Neural cell (in vitro differentiated cells): ENCODE measurements around the gene C1orf87. TPM values are rescaled to one million over a fixed set of nuclear protein-coding genes. Genes with fewer than 3 reads are reported as not detected.

Experiments
- H2AFZ ChIP-seq: fragments of 200-600, 300-800 bp; sonication (generic), shearing (Covaris generic); 2 replicates; pipeline ENCODE4 v1.6.0; 2014; ENCODE audit warnings: low read depth, mild to moderate bottlenecking, antibody characterized with exemption, low read length, moderate library complexity
- H3F3A ChIP-seq: fragments of 200-600 bp; shearing (Covaris generic); 2 replicates; pipeline ENCODE4 v1.6.1; 2016; ENCODE audit warnings: mild to moderate bottlenecking, moderate library complexity, mixed read lengths, antibody characterized with exemption, low read length; ENCODE audit not compliant: insufficient read depth, poor library complexity, severe bottlenecking
- H3K27ac ChIP-seq: fragments of 200-600, 300-800 bp; sonication (generic), shearing (Covaris generic); 2 replicates; pipeline ENCODE4 v1.5.1; 2014; ENCODE audit warnings: mild to moderate bottlenecking, low read length, moderate library complexity
- H3K27me3 ChIP-seq: fragments of 300-800, 200-600 bp; sonication (generic), shearing (Covaris generic); 2 replicates; pipeline ENCODE4 v1.6.0; 2014; ENCODE audit warnings: mild to moderate bottlenecking, low read depth, low read length, moderate library complexity; ENCODE audit not compliant: insufficient read depth
- H3K36me3 ChIP-seq: fragments of 300-800, 200-600 bp; sonication (generic), shearing (Covaris generic); 2 replicates; pipeline ENCODE4 v1.5.1; 2014; ENCODE audit warnings: mild to moderate bottlenecking, antibody characterized with exemption, low read length, moderate library complexity; ENCODE audit not compliant: insufficient read depth
- H3K4me2 ChIP-seq: fragments of 300-800, 200-600 bp; sonication (generic), shearing (Covaris generic); 2 replicates; pipeline ENCODE4 v1.6.0; 2014; ENCODE audit warnings: mild to moderate bottlenecking, low read length
- H3K4me3 ChIP-seq: fragments of 300-800, 200-600 bp; sonication (generic), shearing (Covaris generic); 2 replicates; pipeline ENCODE4 v1.5.1; 2014; ENCODE audit warnings: mild to moderate bottlenecking, low read length, moderate library complexity
- H3K79me2 ChIP-seq: fragments of 200-600 bp; shearing (Covaris generic); replicated peaks from 2 replicates; pipeline ENCODE4 v1.6.0; 2014; ENCODE audit warnings: mild to moderate bottlenecking, low read length, moderate library complexity; ENCODE audit not compliant: insufficient read depth
- H3K9ac ChIP-seq: fragments of 300-800, 200-600 bp; sonication (generic), shearing (Covaris generic); 2 replicates; pipeline ENCODE4 v1.6.1; 2016; ENCODE audit warnings: mild to moderate bottlenecking, low read length, mixed read lengths
- H3K9me2 ChIP-seq: fragments of 200-600 bp; shearing (Covaris generic); 2 replicates; pipeline ENCODE4 v1.6.1; 2016; ENCODE audit warnings: mild to moderate bottlenecking, low read length, mixed read lengths; ENCODE audit not compliant: insufficient read depth
- H3K9me3 ChIP-seq: fragments of 200-600, 300-800 bp; sonication (generic), shearing (Covaris generic); 2 replicates; pipeline ENCODE4 v1.6.1; 2016; ENCODE audit warnings: mild to moderate bottlenecking, mixed run types, low read length, moderate library complexity, mixed read lengths
- H4K20me1 ChIP-seq: fragments of 200-600 bp; shearing (Covaris generic); 2 replicates; pipeline ENCODE4 v1.6.1; 2016; ENCODE audit warnings: mild to moderate bottlenecking, mixed run types; ENCODE audit not compliant: insufficient read depth
- EP300 ChIP-seq: fragments of 450-650 bp; conservative IDR thresholded peaks from 2 replicates; pipeline ENCODE4 v1.6.1; 2014; ENCODE audit warnings: antibody characterized with exemption, mild to moderate bottlenecking, moderate library complexity; ENCODE audit not compliant: poor library complexity, severe bottlenecking
- EZH2 ChIP-seq: fragments of 200-600, 300-800 bp; shearing (Covaris generic), sonication (generic); IDR thresholded peaks from 2 replicates; pipeline ENCODE4 v1.6.1; 2014; ENCODE audit warnings: antibody characterized with exemption, low read length, borderline replicate concordance, mild to moderate bottlenecking; ENCODE audit not compliant: insufficient read depth, poor library complexity, severe bottlenecking
- MXI1 ChIP-seq: fragments of 450-650 bp; conservative IDR thresholded peaks from 2 replicates; pipeline ENCODE4 v1.6.1; 2014; ENCODE audit warnings: antibody characterized with exemption, mild to moderate bottlenecking; ENCODE audit not compliant: poor library complexity, severe bottlenecking
- POLR2AphosphoS5 ChIP-seq: IDR thresholded peaks from 2 replicates; pipeline ENCODE4 v1.6.1; 2012
- RAD21 ChIP-seq: fragments of 450-650 bp; conservative IDR thresholded peaks from 2 replicates; pipeline ENCODE4 v1.6.1; 2014; ENCODE audit warnings: antibody characterized with exemption, mild to moderate bottlenecking, moderate library complexity
- SMC3 ChIP-seq: fragments of 450-650 bp; conservative IDR thresholded peaks from 2 replicates; pipeline ENCODE4 v1.6.1; 2014; ENCODE audit warnings: antibody characterized with exemption, mild to moderate bottlenecking, moderate library complexity; ENCODE audit not compliant: poor library complexity
- TAF1 ChIP-seq: IDR thresholded peaks from 2 replicates; pipeline ENCODE4 v1.6.1; 2012; ENCODE audit warnings: low read depth
- polyA plus RNA-seq: library from polyadenylated mRNA; depleted of rRNA; stranded (reverse); fragments of >200 nt; gene quantifications from 2 replicates; pipeline ENCODE4 v1.2.3, GENCODE V29; 2014
- TF ChIP-seq, protein P1 (sequence below): IDR thresholded peaks from 2 replicates; pipeline ENCODE4 v1.6.1; 2012; ENCODE audit warnings: borderline replicate concordance
- TF ChIP-seq, protein P2 (sequence below): fragments of 450-650 bp; IDR thresholded peaks from 2 replicates; pipeline ENCODE4 v1.5.1; 2014; ENCODE audit warnings: antibody characterized with exemption, mild to moderate bottlenecking, moderate library complexity; ENCODE audit not compliant: poor library complexity, severe bottlenecking

The C1orf87 gene
- polyA plus RNA-seq, 1 donor from 2014 or later, result not detected

DNA sequence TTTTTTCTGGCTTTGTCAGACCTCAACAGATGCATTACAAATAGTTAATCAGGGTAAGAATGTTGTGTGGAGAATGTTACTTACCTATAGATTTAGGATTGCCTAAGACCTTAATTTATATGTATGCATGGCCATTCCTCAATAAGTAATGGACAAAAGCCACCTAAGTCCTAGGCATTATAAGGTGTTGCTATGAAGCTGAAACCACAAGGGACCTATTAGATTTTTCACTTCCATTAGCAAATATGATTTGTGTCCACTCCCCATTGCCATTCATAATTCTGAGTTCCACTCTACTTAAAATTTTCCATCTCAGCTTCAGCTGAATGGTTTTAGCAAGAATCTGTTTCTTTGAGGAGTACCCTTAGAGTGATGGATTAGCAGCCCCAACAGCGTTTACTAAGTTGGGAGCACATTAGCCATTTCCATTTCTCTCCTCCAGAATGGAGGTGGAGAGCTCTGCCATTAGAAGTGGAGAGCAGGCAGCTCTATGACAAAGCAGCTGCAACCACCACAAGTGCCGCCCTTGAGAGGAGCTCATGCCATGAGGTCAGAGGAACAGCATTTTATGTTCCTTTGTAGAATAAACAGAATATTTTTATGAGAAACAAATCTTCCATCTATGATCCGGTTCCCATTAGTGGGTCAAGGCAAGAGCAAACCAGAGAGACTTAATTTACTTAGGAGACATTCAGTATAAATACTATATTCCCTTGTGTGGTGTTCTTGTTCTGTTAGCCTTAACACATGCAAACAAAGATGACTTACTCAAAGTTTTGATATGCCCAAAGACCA lies 28.9 kb upstream of the C1orf87 start:
- Histone ChIP-seq H3K4me3 (no peak overlapping the region), H3F3A (no peaks in the 10 kb centered on the region), H4K20me1 (no peaks in the 10 kb centered on the region), H3K9me3 (no peaks in the 10 kb centered on the region), H3K36me3 (no peaks in the 10 kb centered on the region), H3K9me2 (no peaks in the 10 kb centered on the region), H2AFZ (no peak overlapping the region), H3K9ac (no peak overlapping the region), H3K4me2 (no peak overlapping the region), H3K27ac (no peak overlapping the region), H3K79me2 (no peaks in the 10 kb centered on the region), H3K27me3 (no peaks in the 10 kb centered on the region)
- TF ChIP-seq, protein P1, sequence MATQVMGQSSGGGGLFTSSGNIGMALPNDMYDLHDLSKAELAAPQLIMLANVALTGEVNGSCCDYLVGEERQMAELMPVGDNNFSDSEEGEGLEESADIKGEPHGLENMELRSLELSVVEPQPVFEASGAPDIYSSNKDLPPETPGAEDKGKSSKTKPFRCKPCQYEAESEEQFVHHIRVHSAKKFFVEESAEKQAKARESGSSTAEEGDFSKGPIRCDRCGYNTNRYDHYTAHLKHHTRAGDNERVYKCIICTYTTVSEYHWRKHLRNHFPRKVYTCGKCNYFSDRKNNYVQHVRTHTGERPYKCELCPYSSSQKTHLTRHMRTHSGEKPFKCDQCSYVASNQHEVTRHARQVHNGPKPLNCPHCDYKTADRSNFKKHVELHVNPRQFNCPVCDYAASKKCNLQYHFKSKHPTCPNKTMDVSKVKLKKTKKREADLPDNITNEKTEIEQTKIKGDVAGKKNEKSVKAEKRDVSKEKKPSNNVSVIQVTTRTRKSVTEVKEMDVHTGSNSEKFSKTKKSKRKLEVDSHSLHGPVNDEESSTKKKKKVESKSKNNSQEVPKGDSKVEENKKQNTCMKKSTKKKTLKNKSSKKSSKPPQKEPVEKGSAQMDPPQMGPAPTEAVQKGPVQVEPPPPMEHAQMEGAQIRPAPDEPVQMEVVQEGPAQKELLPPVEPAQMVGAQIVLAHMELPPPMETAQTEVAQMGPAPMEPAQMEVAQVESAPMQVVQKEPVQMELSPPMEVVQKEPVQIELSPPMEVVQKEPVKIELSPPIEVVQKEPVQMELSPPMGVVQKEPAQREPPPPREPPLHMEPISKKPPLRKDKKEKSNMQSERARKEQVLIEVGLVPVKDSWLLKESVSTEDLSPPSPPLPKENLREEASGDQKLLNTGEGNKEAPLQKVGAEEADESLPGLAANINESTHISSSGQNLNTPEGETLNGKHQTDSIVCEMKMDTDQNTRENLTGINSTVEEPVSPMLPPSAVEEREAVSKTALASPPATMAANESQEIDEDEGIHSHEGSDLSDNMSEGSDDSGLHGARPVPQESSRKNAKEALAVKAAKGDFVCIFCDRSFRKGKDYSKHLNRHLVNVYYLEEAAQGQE, result no peak
- TF ChIP-seq EP300 (no peak), EZH2 (no peak), MXI1 (no peak)

DNA sequence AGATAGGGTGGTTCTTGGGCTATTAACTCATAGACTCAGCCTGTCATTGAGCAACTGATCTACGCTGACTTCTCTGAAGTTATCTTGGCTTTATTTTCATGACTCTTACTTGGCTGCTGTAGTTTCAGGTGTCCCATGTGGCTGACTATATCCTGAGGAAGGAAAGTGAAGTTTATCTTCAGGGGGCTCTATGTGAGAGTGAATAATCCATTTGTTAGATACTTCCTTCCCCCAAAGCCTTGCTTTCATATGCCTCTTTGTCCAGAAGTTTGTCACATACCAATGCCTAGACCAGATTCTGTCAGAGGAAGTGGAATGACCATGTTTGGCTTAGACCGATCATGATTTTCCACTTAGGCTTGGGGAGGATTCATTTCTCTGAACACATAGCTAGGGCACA lies 27.9 kb upstream of the C1orf87 start:
- H3K9ac ChIP-seq, result no peak overlapping the region
- H3F3A ChIP-seq, result no peaks in the 10 kb centered on the region

More for the DNA sequence above, 27.9 kb upstream of the C1orf87 start:
- no peaks in the 10 kb centered on the region for H3K79me2 ChIP-seq
- H4K20me1 ChIP-seq, result no peaks in the 10 kb centered on the region
- no peak overlapping the region for H3K4me2 ChIP-seq
- H3K4me3 ChIP-seq, result no peak overlapping the region
- no peak overlapping the region for H2AFZ ChIP-seq
- H3K27ac ChIP-seq, result no peak overlapping the region
- H3K36me3 ChIP-seq, result no peaks in the 10 kb centered on the region
- no peaks in the 10 kb centered on the region for H3K9me2 ChIP-seq
- TF ChIP-seq MXI1 (no peak), TAF1 (no peak), POLR2AphosphoS5 (no peak), RAD21 (no peak), EZH2 (no peak), EP300 (no peak), SMC3 (no peak)
- TF ChIP-seq, protein P1, result no peak
- TF ChIP-seq, protein P2, sequence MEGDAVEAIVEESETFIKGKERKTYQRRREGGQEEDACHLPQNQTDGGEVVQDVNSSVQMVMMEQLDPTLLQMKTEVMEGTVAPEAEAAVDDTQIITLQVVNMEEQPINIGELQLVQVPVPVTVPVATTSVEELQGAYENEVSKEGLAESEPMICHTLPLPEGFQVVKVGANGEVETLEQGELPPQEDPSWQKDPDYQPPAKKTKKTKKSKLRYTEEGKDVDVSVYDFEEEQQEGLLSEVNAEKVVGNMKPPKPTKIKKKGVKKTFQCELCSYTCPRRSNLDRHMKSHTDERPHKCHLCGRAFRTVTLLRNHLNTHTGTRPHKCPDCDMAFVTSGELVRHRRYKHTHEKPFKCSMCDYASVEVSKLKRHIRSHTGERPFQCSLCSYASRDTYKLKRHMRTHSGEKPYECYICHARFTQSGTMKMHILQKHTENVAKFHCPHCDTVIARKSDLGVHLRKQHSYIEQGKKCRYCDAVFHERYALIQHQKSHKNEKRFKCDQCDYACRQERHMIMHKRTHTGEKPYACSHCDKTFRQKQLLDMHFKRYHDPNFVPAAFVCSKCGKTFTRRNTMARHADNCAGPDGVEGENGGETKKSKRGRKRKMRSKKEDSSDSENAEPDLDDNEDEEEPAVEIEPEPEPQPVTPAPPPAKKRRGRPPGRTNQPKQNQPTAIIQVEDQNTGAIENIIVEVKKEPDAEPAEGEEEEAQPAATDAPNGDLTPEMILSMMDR, result no peak
- no peaks in the 10 kb centered on the region for H3K9me3 ChIP-seq
- no peaks in the 10 kb centered on the region for H3K27me3 ChIP-seq
